ENCODE measurements around the gene SGCD.
A peak's percentile ranks its signal among the peaks of the same experiment; 100 is the strongest.

SGCD gene

GRCh38 chr5:156798201-156798600 lies 471.2 kb downstream of the SGCD start:
- in situ Hi-C loops (cut with MboI; ENCODE audit: low sequenced_read_pairs) = no loop called here
- Histone ChIP-seq H3K9me3 (no peaks in the 10 kb centered on the region), H3K27me3 (ENCODE audit: low read depth) (no peaks in the 10 kb centered on the region), H3K36me3 (replicated peaks) (no peaks in the 10 kb centered on the region), H3K4me3 (no peak overlapping the region), H3K4me1 (peaks cover 35% of the 10 kb centered on the region)
- DNase-seq (ENCODE audit: low spot score in 2 of 2) = no peak

GRCh38 chr5:156799171-156799570 lies 472.2 kb downstream of the SGCD start:
- H3K27me3 ChIP-seq (ENCODE audit: low read depth) = no peaks in the 10 kb centered on the region
- in situ Hi-C loops (cut with MboI; ENCODE audit: low sequenced_read_pairs) = no loop called here
- no peaks in the 10 kb centered on the region for H3K9me3 ChIP-seq
- H3K4me1 ChIP-seq = peaks cover 43% of the 10 kb centered on the region
- H3K36me3 ChIP-seq (replicated peaks) = no peaks in the 10 kb centered on the region
- no peak overlapping the region for H3K4me3 ChIP-seq
- DNase-seq (ENCODE audit: low spot score in 2 of 2) = no peak

- Histone ChIP-seq H3K9me3 (no peaks in the 10 kb centered on the region), H3K36me3 (replicated peaks) (no peaks in the 10 kb centered on the region), H3K4me1 (peaks cover 47% of the 10 kb centered on the region), H3K27me3 (ENCODE audit: low read depth) (no peaks in the 10 kb centered on the region), H3K4me3 (no peak overlapping the region)
- DNase-seq (ENCODE audit: low spot score in 2 of 2) = peak in 1 of 2 experiments; percentile 19
- in situ Hi-C loops (cut with MboI; ENCODE audit: low sequenced_read_pairs) = loop anchor here (25.0 kb wide), 1 partner anchor 1189 kb away; no protein-coding TSS in a partner anchor
These were observed 474.0 kb downstream of the SGCD start for GRCh38 chr5:156800929-156801328.

GRCh38 chr5:156802501-156802900 lies 475.5 kb downstream of the SGCD start:
- Histone ChIP-seq H3K27me3 (ENCODE audit: low read depth) (no peaks in the 10 kb centered on the region), H3K4me1 (peaks cover 42% of the 10 kb centered on the region), H3K4me3 (no peak overlapping the region), H3K36me3 (replicated peaks) (no peaks in the 10 kb centered on the region), H3K9me3 (no peaks in the 10 kb centered on the region; the same call in 1 of the 2 replicates)
- DNase-seq (ENCODE audit: low spot score in 2 of 2) = peak; percentile 61 to 93
- in situ Hi-C loops (cut with MboI; ENCODE audit: low sequenced_read_pairs) = loop anchor here (25.0 kb wide), 1 partner anchor 1190 kb away; no protein-coding TSS in a partner anchor

GRCh38 chr5:156803404-156803803 lies 476.4 kb downstream of the SGCD start:
- Histone ChIP-seq H3K27me3 (ENCODE audit: low read depth) (no peaks in the 10 kb centered on the region), H3K36me3 (replicated peaks) (no peaks in the 10 kb centered on the region), H3K4me1 (peaks cover 42% of the 10 kb centered on the region), H3K9me3 (no peaks in the 10 kb centered on the region; the same call in 1 of the 2 replicates), H3K4me3 (no peak overlapping the region)
- DNase-seq (ENCODE audit: low spot score in 2 of 2) = no peak
- in situ Hi-C loops (cut with MboI; ENCODE audit: low sequenced_read_pairs) = loop anchor here (25.0 kb wide), 1 partner anchor 1191 kb away; no protein-coding TSS in a partner anchor

- Histone ChIP-seq H3K9me3 (no peaks in the 10 kb centered on the region), H3K27me3 (ENCODE audit: low read depth) (no peaks in the 10 kb centered on the region), H3K4me1 (no peaks in the 10 kb centered on the region), H3K4me3 (no peak overlapping the region), H3K36me3 (replicated peaks) (no peaks in the 10 kb centered on the region)
- DNase-seq (ENCODE audit: low spot score in 2 of 2) = no peak
- in situ Hi-C loops (cut with MboI; ENCODE audit: low sequenced_read_pairs) = loop anchor here (10.0 to 25.0 kb wide), 2 partner anchors 868 to 1201 kb away; no protein-coding TSS in a partner anchor
These were observed 486.0 kb downstream of the SGCD start for GRCh38 chr5:156812959-156813358.

GRCh38 chr5:156815988-156816599 lies 489.1 kb downstream of the SGCD start:
- Histone ChIP-seq H3K4me1 (no peaks in the 10 kb centered on the region), H3K9me3 (no peaks in the 10 kb centered on the region), H3K36me3 (replicated peaks) (no peaks in the 10 kb centered on the region), H3K4me3 (no peak overlapping the region), H3K27me3 (ENCODE audit: low read depth) (no peaks in the 10 kb centered on the region)
- DNase-seq (ENCODE audit: low spot score in 2 of 2) = peak; percentile 48 to 72
- in situ Hi-C loops (cut with MboI; ENCODE audit: low sequenced_read_pairs) = loop anchor here (10.0 to 25.0 kb wide), 2 partner anchors 871 to 1204 kb away; no protein-coding TSS in a partner anchor
